WTC11 (cell line): Measurements from ENCODE around the gene TMEM266. TPM values are rescaled to one million over a fixed set of nuclear protein-coding genes. Genes with fewer than 3 reads are reported as not detected.

ENCODE experiments used
- ATAC-seq: fragments of 200-7000 bp; cut with Tn5 transposase; 2 replicates; pipeline ENCODE4 v1.10.0; 2021; ENCODE audit warnings: mild to moderate bottlenecking, moderate library complexity
- CTCF ChIA-PET: fragments of 300-600 bp; sonication (Branson Sonifier 250); formaldehyde crosslinking; loops from one replicate; lab custom pipeline; 2021; ENCODE audit warnings: antibody characterized with exemption; lab: Charles Lee
- POLR2A ChIA-PET: fragments of 350-600 bp; sonication (Branson Sonifier 250); formaldehyde crosslinking; loops from one replicate; lab custom pipeline; 2021; ENCODE audit warnings: antibody characterized with exemption; lab: Charles Lee
- DNase-seq: peaks from one replicate; pipeline ENCODE4 v3.0.0; 2021; ENCODE audit warnings: low spot score
- H3K27ac Mint-ChIP-seq: 2 replicates; pipeline ENCODE4 v1.8.0; 2021; ENCODE audit warnings: mixed read lengths
- H3K27me3 Mint-ChIP-seq: 2 replicates; pipeline ENCODE4 v1.8.0; 2021; ENCODE audit warnings: low read depth, mild to moderate bottlenecking, moderate library complexity, mixed read lengths
- H3K36me3 Mint-ChIP-seq: 2 replicates; pipeline ENCODE4 v1.8.0; 2021; ENCODE audit warnings: mixed read lengths
- H3K4me1 Mint-ChIP-seq: 2 replicates; pipeline ENCODE4 v1.8.0; 2022; ENCODE audit warnings: mixed read lengths
- H3K4me3 Mint-ChIP-seq: 2 replicates; pipeline ENCODE4 v1.8.0; 2021; ENCODE audit warnings: mild to moderate bottlenecking, moderate library complexity, mixed read lengths
- H3K9me3 Mint-ChIP-seq: 2 replicates; pipeline ENCODE4 v1.8.0; 2021; ENCODE audit warnings: mixed read lengths
- ELF4 ChIP-seq: sonication (generic); formaldehyde crosslinking; IDR thresholded peaks from 2 replicates; pipeline ENCODE4 v1.8.1; 2022; ENCODE audit warnings: low read depth, mild to moderate bottlenecking, moderate library complexity, missing genetic modification reagents
- FOXK1 ChIP-seq: sonication (generic); formaldehyde crosslinking; IDR thresholded peaks from 2 replicates; pipeline ENCODE4 v1.8.0; 2022; ENCODE audit warnings: mild to moderate bottlenecking, moderate library complexity, missing genetic modification reagents
- JAZF1 ChIP-seq: fragments of 250-450 bp; sonication (Bioruptor Pico); IDR thresholded peaks from 2 replicates; pipeline ENCODE4 v1.9.0; 2021; ENCODE audit warnings: moderate library complexity, mild to moderate bottlenecking, inconsistent platforms
- NR1H2 ChIP-seq: sonication (generic); formaldehyde crosslinking; IDR thresholded peaks from 2 replicates; pipeline ENCODE4 v1.9.0; 2021; ENCODE audit warnings: mild to moderate bottlenecking, moderate library complexity, missing genetic modification reagents
- SMAD3 ChIP-seq: sonication (generic); formaldehyde crosslinking; IDR thresholded peaks from 2 replicates; pipeline ENCODE4 v1.8.0; 2022; ENCODE audit warnings: missing genetic modification reagents, mild to moderate bottlenecking, borderline replicate concordance
- SOX15 ChIP-seq: fragments of 250-450 bp; sonication (Bioruptor Pico); IDR thresholded peaks from 2 replicates; pipeline ENCODE4 v1.9.0; 2021; ENCODE audit warnings: mild to moderate bottlenecking
- SP1 ChIP-seq: sonication (generic); formaldehyde crosslinking; conservative IDR thresholded peaks from 2 replicates; pipeline ENCODE4 v1.8.1; 2022; ENCODE audit warnings: missing genetic modification reagents
- ZNF396 ChIP-seq: fragments of 250-450 bp; sonication (Bioruptor Pico); IDR thresholded peaks from 2 replicates; pipeline ENCODE4 v1.8.0; 2021; ENCODE audit warnings: mild to moderate bottlenecking, moderate library complexity, borderline replicate concordance
- ZNF416 ChIP-seq: fragments of 250-450 bp; sonication (Bioruptor Pico); IDR thresholded peaks from 2 replicates; pipeline ENCODE4 v1.9.0; 2021; ENCODE audit warnings: mild to moderate bottlenecking, inconsistent platforms
- total RNA-seq: library from RNA; stranded (reverse); gene quantifications from 3 replicates; pipeline ENCODE4 v1.2.3, GENCODE V29; 2021
- TF ChIP-seq, protein P1 (sequence below): fragments of 250-450 bp; sonication (Bioruptor Pico); IDR thresholded peaks from 2 replicates; pipeline ENCODE4 v1.8.0; 2021; ENCODE audit warnings: mild to moderate bottlenecking
- TF ChIP-seq, protein P2 (sequence below): sonication (generic); formaldehyde crosslinking; conservative IDR thresholded peaks from 2 replicates; pipeline ENCODE4 v1.8.1; 2022; ENCODE audit warnings: mild to moderate bottlenecking, missing genetic modification reagents
- TF ChIP-seq, protein P3 (sequence below): fragments of 250-450 bp; sonication (Bioruptor Pico); IDR thresholded peaks from 2 replicates; pipeline ENCODE4 v2.1.2; 2022; ENCODE audit warnings: mild to moderate bottlenecking, moderate library complexity
- TF ChIP-seq, protein P4 (sequence below): sonication (generic); formaldehyde crosslinking; IDR thresholded peaks from 2 replicates; pipeline ENCODE4 v1.8.1; 2023; ENCODE audit warnings: mild to moderate bottlenecking, missing genetic modification reagents
- TF ChIP-seq, protein P5 (sequence below): fragments of 200-600 bp; IDR thresholded peaks from 2 replicates; pipeline ENCODE4 v1.8.0; 2022; ENCODE audit warnings: antibody characterized with exemption
- TF ChIP-seq, protein P6 (sequence below): fragments of 250-450 bp; sonication (Bioruptor Pico); IDR thresholded peaks from 2 replicates; pipeline ENCODE4 v1.9.0; 2021; ENCODE audit warnings: mild to moderate bottlenecking
- TF ChIP-seq, protein P7 (sequence below): sonication (generic); formaldehyde crosslinking; IDR thresholded peaks from 2 replicates; pipeline ENCODE4 v1.8.0; 2022; ENCODE audit warnings: mild to moderate bottlenecking, missing genetic modification reagents
- TF ChIP-seq, protein P8 (sequence below): sonication (generic); formaldehyde crosslinking; IDR thresholded peaks from 2 replicates; pipeline ENCODE4 v1.8.1; 2023; ENCODE audit warnings: mild to moderate bottlenecking, missing genetic modification reagents, moderate library complexity
- TF ChIP-seq, protein P9 (sequence below): fragments of 250-450 bp; sonication (Bioruptor Pico); IDR thresholded peaks from 2 replicates; pipeline ENCODE4 v1.9.0; 2021; ENCODE audit warnings: mild to moderate bottlenecking
- TF ChIP-seq, protein P10 (sequence below): fragments of 250-450 bp; sonication (Bioruptor Pico); IDR thresholded peaks from 2 replicates; pipeline ENCODE4 v1.9.0; 2021; ENCODE audit warnings: moderate library complexity, mild to moderate bottlenecking, inconsistent platforms, borderline replicate concordance

Gene TMEM266
- total RNA-seq, 1 experiment from 2014 or later, result 8.6 TPM

DNA sequence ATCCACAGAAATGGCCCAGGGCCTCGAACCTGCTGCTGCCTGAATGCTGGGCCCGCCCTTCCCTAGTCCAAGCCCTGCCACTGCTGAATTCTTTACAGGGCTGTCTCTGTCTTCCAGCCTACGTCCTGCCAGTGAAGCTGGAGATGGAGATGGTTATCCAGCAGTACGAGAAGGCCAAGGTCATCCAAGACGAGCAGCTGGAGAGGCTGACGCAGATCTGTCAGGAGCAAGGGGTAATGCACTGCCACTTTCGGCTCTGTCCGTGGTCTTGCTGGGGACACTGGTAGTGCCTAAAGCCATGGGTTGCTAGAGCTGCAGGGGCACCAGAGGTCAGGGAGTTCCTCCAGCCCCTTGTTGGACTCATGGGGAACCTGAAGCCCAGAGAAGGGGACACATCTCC lies 115.7 kb downstream of the TMEM266 start:
- ChIA-PET CTCF (no interaction called here), POLR2A (no interaction called here)
- H3K36me3 Mint-ChIP-seq, result no peaks in the 10 kb centered on the region
- no peak overlapping the region for H3K4me3 Mint-ChIP-seq
- H3K27me3 Mint-ChIP-seq, result no peaks in the 10 kb centered on the region
- ATAC-seq, result no peak
- H3K27ac Mint-ChIP-seq, result no peak overlapping the region
- H3K4me1 Mint-ChIP-seq, result peaks cover 4% of the 10 kb centered on the region; the same call in 1 of the 2 replicates
- TF ChIP-seq, protein P1, sequence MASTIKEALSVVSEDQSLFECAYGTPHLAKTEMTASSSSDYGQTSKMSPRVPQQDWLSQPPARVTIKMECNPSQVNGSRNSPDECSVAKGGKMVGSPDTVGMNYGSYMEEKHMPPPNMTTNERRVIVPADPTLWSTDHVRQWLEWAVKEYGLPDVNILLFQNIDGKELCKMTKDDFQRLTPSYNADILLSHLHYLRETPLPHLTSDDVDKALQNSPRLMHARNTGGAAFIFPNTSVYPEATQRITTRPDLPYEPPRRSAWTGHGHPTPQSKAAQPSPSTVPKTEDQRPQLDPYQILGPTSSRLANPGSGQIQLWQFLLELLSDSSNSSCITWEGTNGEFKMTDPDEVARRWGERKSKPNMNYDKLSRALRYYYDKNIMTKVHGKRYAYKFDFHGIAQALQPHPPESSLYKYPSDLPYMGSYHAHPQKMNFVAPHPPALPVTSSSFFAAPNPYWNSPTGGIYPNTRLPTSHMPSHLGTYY, result no peak
- TF ChIP-seq, protein P2, sequence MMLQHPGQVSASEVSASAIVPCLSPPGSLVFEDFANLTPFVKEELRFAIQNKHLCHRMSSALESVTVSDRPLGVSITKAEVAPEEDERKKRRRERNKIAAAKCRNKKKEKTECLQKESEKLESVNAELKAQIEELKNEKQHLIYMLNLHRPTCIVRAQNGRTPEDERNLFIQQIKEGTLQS (CRISPR knock-in tag), result no peak
- TF ChIP-seq, protein P3, sequence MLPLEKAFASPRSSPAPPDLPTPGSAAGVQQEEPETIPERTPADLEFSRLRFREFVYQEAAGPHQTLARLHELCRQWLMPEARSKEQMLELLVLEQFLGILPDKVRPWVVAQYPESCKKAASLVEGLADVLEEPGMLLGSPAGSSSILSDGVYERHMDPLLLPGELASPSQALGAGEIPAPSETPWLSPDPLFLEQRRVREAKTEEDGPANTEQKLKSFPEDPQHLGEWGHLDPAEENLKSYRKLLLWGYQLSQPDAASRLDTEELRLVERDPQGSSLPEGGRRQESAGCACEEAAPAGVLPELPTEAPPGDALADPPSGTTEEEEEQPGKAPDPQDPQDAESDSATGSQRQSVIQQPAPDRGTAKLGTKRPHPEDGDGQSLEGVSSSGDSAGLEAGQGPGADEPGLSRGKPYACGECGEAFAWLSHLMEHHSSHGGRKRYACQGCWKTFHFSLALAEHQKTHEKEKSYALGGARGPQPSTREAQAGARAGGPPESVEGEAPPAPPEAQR, result no peak
- TF ChIP-seq, protein P4, sequence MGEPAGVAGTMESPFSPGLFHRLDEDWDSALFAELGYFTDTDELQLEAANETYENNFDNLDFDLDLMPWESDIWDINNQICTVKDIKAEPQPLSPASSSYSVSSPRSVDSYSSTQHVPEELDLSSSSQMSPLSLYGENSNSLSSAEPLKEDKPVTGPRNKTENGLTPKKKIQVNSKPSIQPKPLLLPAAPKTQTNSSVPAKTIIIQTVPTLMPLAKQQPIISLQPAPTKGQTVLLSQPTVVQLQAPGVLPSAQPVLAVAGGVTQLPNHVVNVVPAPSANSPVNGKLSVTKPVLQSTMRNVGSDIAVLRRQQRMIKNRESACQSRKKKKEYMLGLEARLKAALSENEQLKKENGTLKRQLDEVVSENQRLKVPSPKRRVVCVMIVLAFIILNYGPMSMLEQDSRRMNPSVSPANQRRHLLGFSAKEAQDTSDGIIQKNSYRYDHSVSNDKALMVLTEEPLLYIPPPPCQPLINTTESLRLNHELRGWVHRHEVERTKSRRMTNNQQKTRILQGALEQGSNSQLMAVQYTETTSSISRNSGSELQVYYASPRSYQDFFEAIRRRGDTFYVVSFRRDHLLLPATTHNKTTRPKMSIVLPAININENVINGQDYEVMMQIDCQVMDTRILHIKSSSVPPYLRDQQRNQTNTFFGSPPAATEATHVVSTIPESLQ (CRISPR knock-in tag), result no peak
- TF ChIP-seq, protein P5, sequence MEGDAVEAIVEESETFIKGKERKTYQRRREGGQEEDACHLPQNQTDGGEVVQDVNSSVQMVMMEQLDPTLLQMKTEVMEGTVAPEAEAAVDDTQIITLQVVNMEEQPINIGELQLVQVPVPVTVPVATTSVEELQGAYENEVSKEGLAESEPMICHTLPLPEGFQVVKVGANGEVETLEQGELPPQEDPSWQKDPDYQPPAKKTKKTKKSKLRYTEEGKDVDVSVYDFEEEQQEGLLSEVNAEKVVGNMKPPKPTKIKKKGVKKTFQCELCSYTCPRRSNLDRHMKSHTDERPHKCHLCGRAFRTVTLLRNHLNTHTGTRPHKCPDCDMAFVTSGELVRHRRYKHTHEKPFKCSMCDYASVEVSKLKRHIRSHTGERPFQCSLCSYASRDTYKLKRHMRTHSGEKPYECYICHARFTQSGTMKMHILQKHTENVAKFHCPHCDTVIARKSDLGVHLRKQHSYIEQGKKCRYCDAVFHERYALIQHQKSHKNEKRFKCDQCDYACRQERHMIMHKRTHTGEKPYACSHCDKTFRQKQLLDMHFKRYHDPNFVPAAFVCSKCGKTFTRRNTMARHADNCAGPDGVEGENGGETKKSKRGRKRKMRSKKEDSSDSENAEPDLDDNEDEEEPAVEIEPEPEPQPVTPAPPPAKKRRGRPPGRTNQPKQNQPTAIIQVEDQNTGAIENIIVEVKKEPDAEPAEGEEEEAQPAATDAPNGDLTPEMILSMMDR, result no peak
- TF ChIP-seq ZNF396 (CRISPR knock-in tag) (no peak), SP1 (CRISPR knock-in tag) (no peak), ELF4 (CRISPR knock-in tag) (no peak)
- TF ChIP-seq, protein P6, sequence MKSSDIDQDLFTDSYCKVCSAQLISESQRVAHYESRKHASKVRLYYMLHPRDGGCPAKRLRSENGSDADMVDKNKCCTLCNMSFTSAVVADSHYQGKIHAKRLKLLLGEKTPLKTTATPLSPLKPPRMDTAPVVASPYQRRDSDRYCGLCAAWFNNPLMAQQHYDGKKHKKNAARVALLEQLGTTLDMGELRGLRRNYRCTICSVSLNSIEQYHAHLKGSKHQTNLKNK (CRISPR knock-in tag), result no peak
- no peak for DNase-seq
- H3K9me3 Mint-ChIP-seq, result peaks cover 5% of the 10 kb centered on the region; the same call in 1 of the 2 replicates

DNA sequence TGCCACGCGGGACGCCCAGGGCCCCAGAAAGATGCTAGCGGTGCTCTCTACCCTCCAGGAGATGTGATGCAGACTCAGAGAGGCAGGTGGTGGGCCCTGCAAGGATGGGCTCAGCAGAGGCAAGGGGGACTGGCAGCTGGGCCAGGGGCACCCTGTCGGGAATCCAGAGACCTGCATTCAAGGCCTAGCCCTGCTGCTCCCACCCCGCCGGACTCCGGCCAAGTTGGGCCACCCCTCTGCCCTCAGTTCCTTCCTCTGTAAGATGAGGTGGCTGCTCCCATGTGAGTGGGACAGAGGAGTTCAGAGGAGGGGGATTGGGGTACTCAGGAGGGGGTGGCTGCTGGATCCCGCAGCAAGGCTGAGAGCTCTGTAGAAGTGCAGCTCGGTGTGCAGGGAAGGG lies 116.3 kb downstream of the TMEM266 start:
- ChIA-PET CTCF (interaction anchor here (0.8 kb wide), 1 partner anchor 10 kb away, joined by 3 read pairs; no protein-coding TSS in a partner anchor), POLR2A (no interaction called here)
- H3K4me3 Mint-ChIP-seq, result no peak overlapping the region
- H3K27me3 Mint-ChIP-seq, result no peaks in the 10 kb centered on the region
- peaks cover 5% of the 10 kb centered on the region; the same call in 1 of the 2 replicates for H3K9me3 Mint-ChIP-seq
- no peak for ATAC-seq
- peaks cover 4% of the 10 kb centered on the region; the same call in 1 of the 2 replicates for H3K4me1 Mint-ChIP-seq
- H3K36me3 Mint-ChIP-seq, result no peaks in the 10 kb centered on the region
- DNase-seq, result no peak
- TF ChIP-seq, protein P7, sequence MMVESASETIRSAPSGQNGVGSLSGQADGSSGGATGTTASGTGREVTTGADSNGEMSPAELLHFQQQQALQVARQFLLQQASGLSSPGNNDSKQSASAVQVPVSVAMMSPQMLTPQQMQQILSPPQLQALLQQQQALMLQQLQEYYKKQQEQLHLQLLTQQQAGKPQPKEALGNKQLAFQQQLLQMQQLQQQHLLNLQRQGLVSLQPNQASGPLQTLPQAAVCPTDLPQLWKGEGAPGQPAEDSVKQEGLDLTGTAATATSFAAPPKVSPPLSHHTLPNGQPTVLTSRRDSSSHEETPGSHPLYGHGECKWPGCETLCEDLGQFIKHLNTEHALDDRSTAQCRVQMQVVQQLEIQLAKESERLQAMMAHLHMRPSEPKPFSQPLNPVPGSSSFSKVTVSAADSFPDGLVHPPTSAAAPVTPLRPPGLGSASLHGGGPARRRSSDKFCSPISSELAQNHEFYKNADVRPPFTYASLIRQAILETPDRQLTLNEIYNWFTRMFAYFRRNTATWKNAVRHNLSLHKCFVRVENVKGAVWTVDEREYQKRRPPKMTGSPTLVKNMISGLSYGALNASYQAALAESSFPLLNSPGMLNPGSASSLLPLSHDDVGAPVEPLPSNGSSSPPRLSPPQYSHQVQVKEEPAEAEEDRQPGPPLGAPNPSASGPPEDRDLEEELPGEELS (CRISPR knock-in tag), result no peak
- no peak for TF ChIP-seq JAZF1 (CRISPR knock-in tag)
- no peak for TF ChIP-seq ZNF416
- TF ChIP-seq, protein P8, sequence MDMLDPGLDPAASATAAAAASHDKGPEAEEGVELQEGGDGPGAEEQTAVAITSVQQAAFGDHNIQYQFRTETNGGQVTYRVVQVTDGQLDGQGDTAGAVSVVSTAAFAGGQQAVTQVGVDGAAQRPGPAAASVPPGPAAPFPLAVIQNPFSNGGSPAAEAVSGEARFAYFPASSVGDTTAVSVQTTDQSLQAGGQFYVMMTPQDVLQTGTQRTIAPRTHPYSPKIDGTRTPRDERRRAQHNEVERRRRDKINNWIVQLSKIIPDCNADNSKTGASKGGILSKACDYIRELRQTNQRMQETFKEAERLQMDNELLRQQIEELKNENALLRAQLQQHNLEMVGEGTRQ, result no peak
- TF ChIP-seq, protein P9, sequence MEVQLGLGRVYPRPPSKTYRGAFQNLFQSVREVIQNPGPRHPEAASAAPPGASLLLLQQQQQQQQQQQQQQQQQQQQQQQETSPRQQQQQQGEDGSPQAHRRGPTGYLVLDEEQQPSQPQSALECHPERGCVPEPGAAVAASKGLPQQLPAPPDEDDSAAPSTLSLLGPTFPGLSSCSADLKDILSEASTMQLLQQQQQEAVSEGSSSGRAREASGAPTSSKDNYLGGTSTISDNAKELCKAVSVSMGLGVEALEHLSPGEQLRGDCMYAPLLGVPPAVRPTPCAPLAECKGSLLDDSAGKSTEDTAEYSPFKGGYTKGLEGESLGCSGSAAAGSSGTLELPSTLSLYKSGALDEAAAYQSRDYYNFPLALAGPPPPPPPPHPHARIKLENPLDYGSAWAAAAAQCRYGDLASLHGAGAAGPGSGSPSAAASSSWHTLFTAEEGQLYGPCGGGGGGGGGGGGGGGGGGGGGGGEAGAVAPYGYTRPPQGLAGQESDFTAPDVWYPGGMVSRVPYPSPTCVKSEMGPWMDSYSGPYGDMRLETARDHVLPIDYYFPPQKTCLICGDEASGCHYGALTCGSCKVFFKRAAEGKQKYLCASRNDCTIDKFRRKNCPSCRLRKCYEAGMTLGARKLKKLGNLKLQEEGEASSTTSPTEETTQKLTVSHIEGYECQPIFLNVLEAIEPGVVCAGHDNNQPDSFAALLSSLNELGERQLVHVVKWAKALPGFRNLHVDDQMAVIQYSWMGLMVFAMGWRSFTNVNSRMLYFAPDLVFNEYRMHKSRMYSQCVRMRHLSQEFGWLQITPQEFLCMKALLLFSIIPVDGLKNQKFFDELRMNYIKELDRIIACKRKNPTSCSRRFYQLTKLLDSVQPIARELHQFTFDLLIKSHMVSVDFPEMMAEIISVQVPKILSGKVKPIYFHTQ (CRISPR knock-in tag), result no peak
- no peak for TF ChIP-seq SOX15 (CRISPR knock-in tag)
- TF ChIP-seq FOXK1 (CRISPR knock-in tag), result no peak
- no peak for TF ChIP-seq NR1H2
- TF ChIP-seq, protein P10, sequence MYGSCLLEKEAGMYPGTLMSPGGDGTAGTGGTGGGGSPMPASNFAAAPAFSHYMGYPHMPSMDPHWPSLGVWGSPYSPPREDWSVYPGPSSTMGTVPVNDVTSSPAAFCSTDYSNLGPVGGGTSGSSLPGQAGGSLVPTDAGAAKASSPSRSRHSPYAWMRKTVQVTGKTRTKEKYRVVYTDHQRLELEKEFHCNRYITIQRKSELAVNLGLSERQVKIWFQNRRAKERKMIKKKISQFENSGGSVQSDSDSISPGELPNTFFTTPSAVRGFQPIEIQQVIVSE (CRISPR knock-in tag), result no peak
- TF ChIP-seq SMAD3, result no peak
- TF ChIP-seq, protein P2 (CRISPR knock-in tag), result no peak
- no peak overlapping the region for H3K27ac Mint-ChIP-seq
